ENCODE measurements around the gene ADAP1.

Gene ADAP1

DNA sequence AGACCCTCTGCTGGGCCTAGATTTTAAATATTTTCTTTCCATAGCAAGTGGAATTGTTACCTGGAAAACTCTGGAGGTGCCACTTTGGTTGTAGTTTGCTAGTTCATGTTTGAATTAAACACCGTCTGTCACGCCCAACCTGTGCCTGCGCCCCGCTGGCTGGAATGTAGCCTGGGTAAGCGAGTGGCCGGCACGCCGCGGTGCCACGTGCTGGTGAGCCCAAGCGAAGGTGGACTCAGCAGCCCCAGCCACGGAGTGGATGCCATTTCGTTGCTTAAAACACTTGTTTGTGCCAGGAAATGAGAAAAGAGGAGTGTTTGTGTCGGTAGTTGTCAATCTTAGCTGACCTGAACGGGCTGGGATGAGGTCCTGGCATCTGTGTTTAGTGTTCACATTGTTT, 75.4 kb downstream of the ADAP1 start:
- no peak for DNase-seq (ENCODE audit: low read depth)
- TF ChIP-seq, protein P1, sequence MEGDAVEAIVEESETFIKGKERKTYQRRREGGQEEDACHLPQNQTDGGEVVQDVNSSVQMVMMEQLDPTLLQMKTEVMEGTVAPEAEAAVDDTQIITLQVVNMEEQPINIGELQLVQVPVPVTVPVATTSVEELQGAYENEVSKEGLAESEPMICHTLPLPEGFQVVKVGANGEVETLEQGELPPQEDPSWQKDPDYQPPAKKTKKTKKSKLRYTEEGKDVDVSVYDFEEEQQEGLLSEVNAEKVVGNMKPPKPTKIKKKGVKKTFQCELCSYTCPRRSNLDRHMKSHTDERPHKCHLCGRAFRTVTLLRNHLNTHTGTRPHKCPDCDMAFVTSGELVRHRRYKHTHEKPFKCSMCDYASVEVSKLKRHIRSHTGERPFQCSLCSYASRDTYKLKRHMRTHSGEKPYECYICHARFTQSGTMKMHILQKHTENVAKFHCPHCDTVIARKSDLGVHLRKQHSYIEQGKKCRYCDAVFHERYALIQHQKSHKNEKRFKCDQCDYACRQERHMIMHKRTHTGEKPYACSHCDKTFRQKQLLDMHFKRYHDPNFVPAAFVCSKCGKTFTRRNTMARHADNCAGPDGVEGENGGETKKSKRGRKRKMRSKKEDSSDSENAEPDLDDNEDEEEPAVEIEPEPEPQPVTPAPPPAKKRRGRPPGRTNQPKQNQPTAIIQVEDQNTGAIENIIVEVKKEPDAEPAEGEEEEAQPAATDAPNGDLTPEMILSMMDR (IDR thresholded peaks at IDR 0.05; ENCODE audit: low read depth, low read length, missing control alignments), result no peak
- H3K4me3 ChIP-seq (ENCODE audit: low read depth, low read length), result no peak overlapping the region

DNA sequence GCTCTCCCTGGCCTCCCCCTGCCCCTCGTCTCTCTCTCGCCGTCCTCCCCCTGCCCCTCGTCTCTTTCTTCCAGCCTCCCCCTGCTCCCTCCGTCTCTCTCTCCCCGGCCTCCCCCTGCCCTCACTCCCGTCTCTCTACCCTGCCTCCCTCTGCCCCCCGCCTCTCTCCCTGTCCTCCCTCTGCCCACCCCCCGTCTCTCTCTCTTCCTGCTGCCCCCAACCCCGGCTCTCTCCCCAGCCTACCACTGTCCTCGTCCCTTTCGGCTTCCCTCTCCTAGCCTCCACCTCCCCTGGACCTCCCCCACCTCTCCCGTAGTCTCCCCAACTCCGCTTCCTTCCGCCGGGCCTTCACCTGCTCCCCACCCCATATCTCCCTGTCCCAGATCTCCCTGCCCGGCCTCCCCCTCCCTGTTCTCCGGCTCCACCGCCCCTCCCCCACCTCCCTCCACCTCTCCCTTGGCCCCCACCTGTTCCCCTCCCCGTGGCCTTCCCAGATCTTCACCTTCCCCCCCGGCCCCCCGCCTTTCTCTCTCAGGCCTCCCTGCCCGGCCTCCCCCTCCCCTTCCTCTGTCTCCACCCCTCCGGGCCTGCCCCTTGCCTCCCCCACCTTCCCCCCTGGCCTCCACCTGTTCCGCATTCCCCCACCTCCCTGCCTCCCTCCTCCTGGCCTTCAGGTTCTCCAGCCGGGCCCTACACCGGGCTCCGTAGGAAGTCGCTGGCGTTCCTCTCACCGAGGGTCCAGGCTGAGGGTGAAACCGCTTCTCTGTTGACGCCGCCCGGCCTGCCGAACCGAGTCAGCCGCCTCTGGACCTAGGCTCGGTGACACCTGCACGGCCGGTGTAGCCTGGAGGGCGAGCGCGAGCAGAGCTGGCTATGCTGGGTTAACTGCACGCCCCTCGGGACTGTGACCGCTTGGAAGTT, 76.9 kb downstream of the ADAP1 start:
- H3K4me3 ChIP-seq (ENCODE audit: low read depth, low read length), result peak overlapping the region; percentile 97
- TF ChIP-seq, protein P1 (IDR thresholded peaks at IDR 0.05; ENCODE audit: low read depth, low read length, missing control alignments), result no peak
- DNase-seq (ENCODE audit: low read depth), result no peak

DNA sequence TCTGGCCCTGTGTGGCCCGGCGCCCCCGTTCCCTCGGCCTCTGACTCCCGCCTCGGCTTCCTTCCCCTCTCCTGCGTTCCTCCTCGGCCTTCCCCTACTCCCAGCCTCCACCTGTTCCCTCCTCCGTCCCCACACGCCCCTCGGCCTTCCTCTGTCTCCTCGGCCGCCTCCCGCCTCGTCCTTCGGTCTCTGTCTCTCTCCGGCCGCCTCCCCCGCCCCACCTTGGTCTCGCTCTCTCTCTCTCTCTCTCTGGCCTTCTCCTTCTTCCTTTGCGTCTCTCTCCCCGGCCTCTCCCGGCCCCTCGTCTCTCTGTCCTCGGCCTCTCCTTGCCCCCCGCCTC, 77.5 kb downstream of the ADAP1 start:
- TF ChIP-seq, protein P1 (IDR thresholded peaks at IDR 0.05; ENCODE audit: low read depth, low read length, missing control alignments), result no peak
- H3K4me3 ChIP-seq (ENCODE audit: low read depth, low read length), result peak overlapping the region; percentile 97
- DNase-seq (ENCODE audit: low read depth), result no peak

DNA sequence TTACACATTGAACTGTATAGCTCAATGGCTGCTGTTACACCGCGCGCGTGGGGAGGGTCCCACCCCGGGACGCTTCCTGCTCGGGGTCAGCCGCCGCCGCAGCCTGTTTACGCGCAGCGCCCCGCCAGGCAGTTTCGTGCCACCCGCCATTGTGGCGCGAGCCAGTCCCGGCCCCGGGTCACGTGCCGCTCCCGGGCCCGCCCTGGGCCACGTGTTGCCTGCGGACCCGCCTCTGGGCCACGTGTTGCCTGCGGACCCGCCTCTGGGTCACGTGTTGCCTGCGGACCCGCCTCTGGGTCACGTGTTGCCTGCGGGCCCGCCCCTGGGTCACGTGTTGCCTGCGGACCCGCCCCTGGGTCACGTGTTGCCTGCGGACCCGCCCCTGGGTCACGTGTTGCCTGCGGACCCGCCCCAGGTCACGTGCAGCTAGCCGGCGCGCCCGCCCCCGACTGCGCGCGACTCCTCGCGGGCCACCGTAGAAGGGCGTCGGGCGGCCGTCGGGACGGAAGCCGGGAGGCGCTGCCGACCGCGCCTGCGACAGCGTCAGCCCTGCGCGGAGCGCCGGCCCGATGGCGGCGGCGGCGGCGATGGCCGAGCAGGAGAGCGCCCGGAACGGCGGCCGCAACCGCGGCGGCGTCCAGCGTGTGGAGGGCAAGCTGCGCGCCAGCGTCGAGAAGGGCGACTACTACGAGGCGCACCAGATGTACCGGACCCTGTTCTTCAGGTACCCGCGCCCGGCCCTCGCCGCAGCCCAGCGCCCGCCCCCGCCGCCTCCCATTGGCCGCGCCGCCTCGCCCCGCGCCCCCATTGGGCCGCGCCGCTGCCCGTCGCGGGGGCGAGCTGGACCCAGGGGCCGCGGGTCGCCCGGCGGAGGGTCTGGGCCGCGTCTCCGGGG, 78.2 kb downstream of the ADAP1 start, which contains the start of gene GET4:
GET4 (plus strand) TSS at position 478 of the 895 bp plus-strand sequence; CDS start at position 570, 92 bp downstream.
- peak; percentile 78 for DNase-seq (ENCODE audit: low read depth)

DNA sequence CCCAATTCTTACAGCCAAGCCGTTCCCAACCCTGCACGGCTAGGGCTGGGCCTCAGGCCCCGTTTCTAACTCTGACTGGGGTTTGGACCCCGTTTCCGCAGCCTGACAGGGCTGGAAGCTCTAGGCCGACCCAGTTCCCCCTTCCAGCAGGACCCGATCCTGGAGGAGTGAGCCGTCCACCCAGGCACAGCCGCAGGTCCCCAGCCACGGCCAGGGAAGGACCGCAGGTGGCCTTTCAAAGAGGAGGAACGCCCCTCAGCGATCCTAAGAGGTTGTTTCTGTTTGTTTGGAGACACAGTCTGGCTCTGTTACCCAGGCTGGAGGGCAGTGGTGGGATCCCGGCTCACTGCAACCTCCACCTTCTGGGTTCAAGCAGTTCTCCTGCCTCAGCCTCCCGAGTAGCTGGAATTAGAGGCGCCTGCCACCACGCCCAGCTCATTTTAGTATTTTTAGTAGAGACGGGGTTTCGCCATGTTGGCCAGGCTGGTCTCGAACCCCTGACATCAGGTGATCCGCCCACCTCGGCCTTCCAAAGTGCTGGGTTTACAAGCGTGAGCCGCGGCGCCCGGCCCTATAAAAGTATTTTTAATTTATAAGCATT, 78.9 kb downstream of the ADAP1 start:
- H3K4me3 ChIP-seq (ENCODE audit: low read depth, low read length), result peak overlapping the region; percentile 31
- no peak for DNase-seq (ENCODE audit: low read depth)
- TF ChIP-seq, protein P1 (IDR thresholded peaks at IDR 0.05; ENCODE audit: low read depth, low read length, missing control alignments), result no peak

More for the DNA sequence above, 78.2 kb downstream of the ADAP1 start, which contains the start of gene GET4:
- peak within 1 kb of the TSS; percentile 97 for H3K4me3 ChIP-seq (ENCODE audit: low read depth, low read length)
- TF ChIP-seq, protein P1 (IDR thresholded peaks at IDR 0.05; ENCODE audit: low read depth, low read length, missing control alignments), result peak; percentile 11

DNA sequence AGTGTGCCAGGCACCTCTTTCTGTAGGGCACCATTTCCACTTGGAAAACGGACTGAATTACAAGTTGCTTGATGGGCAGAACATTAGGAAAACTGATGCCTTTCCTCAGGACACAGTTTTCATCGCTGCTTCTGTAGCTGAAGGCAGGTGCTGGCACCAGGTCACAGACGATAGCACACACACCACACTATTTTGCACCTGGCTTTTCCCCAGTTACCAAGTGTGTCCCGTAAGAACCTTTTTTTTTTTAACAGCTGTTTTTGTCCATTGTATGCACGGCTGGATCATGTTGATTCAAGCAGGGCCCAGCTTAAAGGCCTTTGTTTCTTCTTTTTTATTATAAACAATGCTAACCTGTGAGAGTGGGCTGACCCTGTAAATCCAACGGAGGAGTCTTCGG, 79.4 kb downstream of the ADAP1 start:
- no peak overlapping the region for H3K4me3 ChIP-seq (ENCODE audit: low read depth, low read length)
- no peak for DNase-seq (ENCODE audit: low read depth)
- TF ChIP-seq, protein P1 (IDR thresholded peaks at IDR 0.05; ENCODE audit: low read depth, low read length, missing control alignments), result no peak

All from GM12864 (cell line).